Measurements from ENCODE around the gene DTNB.

DNA sequence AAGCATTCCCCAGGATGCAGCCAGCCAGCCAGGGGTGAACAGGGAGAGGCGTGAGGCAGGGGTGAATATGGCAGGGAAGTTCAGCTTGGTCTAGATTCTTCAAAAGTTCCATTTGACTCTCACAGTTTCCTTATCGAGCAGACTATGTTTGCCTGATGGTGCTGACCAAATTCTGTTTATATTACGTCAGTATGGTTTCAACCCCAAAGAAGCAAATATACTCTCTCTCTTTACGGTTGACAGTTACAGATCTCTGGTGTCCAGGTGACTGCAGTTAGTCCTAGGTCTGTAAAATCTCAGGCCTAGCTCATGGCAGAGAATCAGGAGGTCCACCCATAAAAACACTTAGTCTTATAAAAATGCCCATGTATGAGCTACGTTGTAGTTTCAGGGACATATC is 293.4 kb downstream of the DTNB start:
- TF ChIP-seq, protein P1, sequence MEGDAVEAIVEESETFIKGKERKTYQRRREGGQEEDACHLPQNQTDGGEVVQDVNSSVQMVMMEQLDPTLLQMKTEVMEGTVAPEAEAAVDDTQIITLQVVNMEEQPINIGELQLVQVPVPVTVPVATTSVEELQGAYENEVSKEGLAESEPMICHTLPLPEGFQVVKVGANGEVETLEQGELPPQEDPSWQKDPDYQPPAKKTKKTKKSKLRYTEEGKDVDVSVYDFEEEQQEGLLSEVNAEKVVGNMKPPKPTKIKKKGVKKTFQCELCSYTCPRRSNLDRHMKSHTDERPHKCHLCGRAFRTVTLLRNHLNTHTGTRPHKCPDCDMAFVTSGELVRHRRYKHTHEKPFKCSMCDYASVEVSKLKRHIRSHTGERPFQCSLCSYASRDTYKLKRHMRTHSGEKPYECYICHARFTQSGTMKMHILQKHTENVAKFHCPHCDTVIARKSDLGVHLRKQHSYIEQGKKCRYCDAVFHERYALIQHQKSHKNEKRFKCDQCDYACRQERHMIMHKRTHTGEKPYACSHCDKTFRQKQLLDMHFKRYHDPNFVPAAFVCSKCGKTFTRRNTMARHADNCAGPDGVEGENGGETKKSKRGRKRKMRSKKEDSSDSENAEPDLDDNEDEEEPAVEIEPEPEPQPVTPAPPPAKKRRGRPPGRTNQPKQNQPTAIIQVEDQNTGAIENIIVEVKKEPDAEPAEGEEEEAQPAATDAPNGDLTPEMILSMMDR (IDR thresholded peaks at IDR 0.05), result no peak
- no peak for TF ChIP-seq POLR2A (IDR thresholded peaks at IDR 0.05)

Data from Peyer's patch (tissue), 4 donors.